ENCODE measurements around the gene UGT1A10.

UGT1A10 gene

GRCh38 chr2:233811732-233812131, 175.5 kb downstream of the UGT1A10 start:
- TF ChIP-seq CTCF (IDR thresholded peaks at IDR 0.05; ENCODE audit: insufficient read depth, low read depth, low read length, missing control alignments), result no peak
- DNase-seq (ENCODE audit: low read depth), result no peak
- H3K4me3 ChIP-seq (ENCODE audit: low read depth, low read length), result no peak overlapping the region

- no peak for DNase-seq (ENCODE audit: low read depth)
- no peak for TF ChIP-seq CTCF (IDR thresholded peaks at IDR 0.05; ENCODE audit: insufficient read depth, low read depth, low read length, missing control alignments)
- no peak overlapping the region for H3K4me3 ChIP-seq (ENCODE audit: low read depth, low read length)
Measured at GRCh38 chr2:233813236-233814055, 177.2 kb downstream of the UGT1A10 start.

GRCh38 chr2:233814056-233814835, 178.0 kb downstream of the UGT1A10 start:
- no peak overlapping the region for H3K4me3 ChIP-seq (ENCODE audit: low read depth, low read length)
- no peak for TF ChIP-seq CTCF (IDR thresholded peaks at IDR 0.05; ENCODE audit: insufficient read depth, low read depth, low read length, missing control alignments)
- no peak for DNase-seq (ENCODE audit: low read depth)

- DNase-seq (ENCODE audit: low read depth), result no peak
- H3K4me3 ChIP-seq (ENCODE audit: low read depth, low read length), result no peak overlapping the region
- TF ChIP-seq CTCF (IDR thresholded peaks at IDR 0.05; ENCODE audit: insufficient read depth, low read depth, low read length, missing control alignments), result no peak
Measured at GRCh38 chr2:233815861-233816260, 179.6 kb downstream of the UGT1A10 start.

- DNase-seq (ENCODE audit: low read depth), result no peak
- TF ChIP-seq CTCF (IDR thresholded peaks at IDR 0.05; ENCODE audit: insufficient read depth, low read depth, low read length, missing control alignments), result no peak
- H3K4me3 ChIP-seq (ENCODE audit: low read depth, low read length), result no peak overlapping the region
Measured at GRCh38 chr2:233816334-233816733, 180.1 kb downstream of the UGT1A10 start.

- no peak for DNase-seq (ENCODE audit: low read depth)
- H3K4me3 ChIP-seq (ENCODE audit: low read depth, low read length), result no peak overlapping the region
- no peak for TF ChIP-seq CTCF (IDR thresholded peaks at IDR 0.05; ENCODE audit: insufficient read depth, low read depth, low read length, missing control alignments)
Measured at GRCh38 chr2:233816771-233817170, 180.5 kb downstream of the UGT1A10 start.

Data from GM12865 (cell line).